GM18873 (cell line): ENCODE results near the gene LGALS16.
"Not testable (repeated sequence)": the region's sequence is repeated elsewhere in the genome, so short reads cannot be mapped to it uniquely, and the experiment has no call there.

Experiments used
- ATAC-seq: cut with Tn5 transposase; IDR thresholded peaks from one replicate; pipeline ENCODE4 v1.9.1; 2021; ENCODE audit warnings: mild to moderate bottlenecking, moderate library complexity, moderate number of reproducible peaks; ENCODE audit not compliant: unreplicated experiment, low FRiP score

Gene LGALS16

GRCh38 chr19:39655613-39656012, at the start of gene LGALS16:
Gene LGALS16 (plus strand): TSS chr19:39655913. CDS start chr19:39655962, 49 bp downstream.
- ATAC-seq, result no peak

- ATAC-seq, result no peak
Measured at GRCh38 chr19:39607021-39607420, 48.7 kb upstream of the LGALS16 start.

GRCh38 chr19:39607561-39607960, 48.2 kb upstream of the LGALS16 start:
- no peak for ATAC-seq

DNA sequence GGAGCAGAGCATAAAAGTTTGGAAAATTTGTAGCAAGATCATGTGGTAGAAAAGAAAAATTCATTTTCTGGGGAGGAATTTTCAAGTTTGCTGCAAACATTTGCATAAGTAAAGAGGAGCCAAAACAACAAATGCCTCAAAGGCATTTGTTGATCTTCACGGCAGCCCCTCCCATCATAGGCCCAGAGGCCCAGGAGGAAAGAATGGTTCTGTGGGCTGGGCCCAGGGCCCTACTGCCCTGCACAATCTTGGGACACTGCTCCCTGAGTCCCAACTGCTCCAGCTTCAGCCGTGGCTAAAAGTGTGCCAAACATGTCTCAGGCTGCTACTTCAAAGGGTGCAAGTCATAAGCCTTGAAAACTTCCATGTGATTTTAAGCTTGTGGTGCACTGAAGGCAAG, 42.1 kb upstream of the LGALS16 start:
- ATAC-seq, result no peak

DNA sequence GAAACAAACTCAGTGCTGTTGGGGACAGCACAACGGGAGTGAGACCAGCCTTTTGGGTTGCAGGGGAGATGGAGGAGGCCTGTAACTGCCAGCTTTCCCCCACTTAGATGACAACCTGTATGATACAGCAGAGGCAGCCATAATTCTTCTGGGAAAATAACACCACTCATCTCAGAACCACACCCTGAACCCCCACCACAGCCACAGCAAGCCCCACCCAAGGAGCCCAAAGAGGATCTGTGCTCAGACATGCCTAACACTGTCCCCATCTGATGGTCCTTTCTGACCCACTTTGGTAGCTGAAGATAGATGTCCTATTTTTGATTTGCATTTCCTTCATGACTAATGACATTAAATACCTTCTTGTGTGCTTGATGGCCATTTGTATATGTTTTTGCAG, 38.0 kb upstream of the LGALS16 start:
- ATAC-seq, result no peak

DNA sequence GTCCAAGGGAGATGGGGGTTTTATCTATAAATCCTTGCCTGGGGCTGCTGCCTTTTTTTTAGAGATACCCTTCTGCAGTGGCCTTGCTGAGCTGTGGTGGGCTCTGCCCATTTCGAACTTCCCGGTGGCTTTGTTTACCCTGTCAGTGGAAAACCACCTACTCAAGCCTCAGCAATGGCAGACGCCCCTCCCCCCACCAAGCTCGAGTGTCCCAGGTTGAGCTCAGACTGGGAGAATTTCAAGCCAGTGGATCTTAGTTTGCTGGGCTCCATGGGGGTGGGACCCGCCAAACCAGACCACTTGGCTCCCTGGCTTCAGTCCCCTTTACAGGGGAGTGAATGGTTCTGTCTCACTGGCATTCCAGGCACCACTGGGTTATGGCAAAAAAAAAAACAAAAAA, 31.8 kb upstream of the LGALS16 start:
- ATAC-seq, result no peak

DNA sequence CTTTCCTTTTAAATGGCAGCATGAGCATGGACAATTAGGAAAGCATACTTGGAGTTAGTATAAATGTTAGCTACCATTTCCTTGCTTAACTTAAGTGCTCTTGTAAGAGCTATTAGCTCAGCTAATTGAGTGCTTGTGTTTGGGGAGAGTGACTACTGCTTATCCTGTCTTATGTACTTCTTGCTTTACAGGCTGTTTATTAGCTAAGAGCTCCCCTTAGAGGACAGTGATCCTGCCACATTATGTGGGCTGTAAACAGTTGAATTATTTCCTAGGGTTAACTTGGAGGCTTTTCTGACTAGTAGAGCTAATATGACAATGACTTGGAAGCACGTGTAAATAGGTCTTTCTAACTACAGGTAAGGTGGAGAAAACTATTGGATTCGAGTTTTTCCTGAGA, 28.1 kb upstream of the LGALS16 start:
- ATAC-seq, result not testable (repeated sequence)

DNA sequence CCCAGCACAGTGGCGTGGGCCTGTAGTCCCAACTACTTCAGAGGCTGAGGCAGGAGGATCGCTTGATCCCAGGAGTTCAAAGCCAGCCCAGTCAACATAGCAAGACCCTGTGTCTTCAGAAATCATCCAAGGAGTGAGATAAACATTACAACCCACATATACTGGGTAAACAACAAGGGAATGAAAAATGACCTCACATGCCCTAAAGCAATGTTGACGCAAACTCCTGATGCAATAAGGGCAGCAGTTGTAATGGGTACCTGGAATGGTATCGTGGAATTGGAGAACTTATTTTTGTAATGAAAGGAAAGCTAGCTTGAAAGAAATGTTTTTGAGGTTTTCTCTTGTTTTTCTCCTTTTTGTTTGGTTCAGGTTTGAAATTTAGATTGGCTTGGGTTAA, 24.5 kb upstream of the LGALS16 start:
- no peak for ATAC-seq

DNA sequence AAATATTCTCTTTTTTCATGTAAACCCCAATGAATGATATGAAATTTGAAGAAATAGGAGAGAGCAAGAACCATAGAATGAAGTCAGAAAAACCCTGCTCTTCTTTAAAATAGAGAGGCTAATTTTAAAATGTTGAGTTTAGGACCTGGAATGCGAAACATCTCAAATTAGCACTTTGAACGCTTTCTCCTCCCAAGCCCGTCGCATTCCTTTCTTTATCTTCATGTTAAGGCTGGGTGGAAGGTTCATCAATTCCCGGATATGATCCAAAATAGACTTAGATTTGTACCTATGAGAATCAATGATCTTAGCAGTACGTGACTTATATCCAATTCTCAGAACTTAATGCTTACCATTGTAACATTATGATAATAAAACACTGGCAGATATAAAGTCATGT, 24.1 kb upstream of the LGALS16 start:
- ATAC-seq, result no peak

DNA sequence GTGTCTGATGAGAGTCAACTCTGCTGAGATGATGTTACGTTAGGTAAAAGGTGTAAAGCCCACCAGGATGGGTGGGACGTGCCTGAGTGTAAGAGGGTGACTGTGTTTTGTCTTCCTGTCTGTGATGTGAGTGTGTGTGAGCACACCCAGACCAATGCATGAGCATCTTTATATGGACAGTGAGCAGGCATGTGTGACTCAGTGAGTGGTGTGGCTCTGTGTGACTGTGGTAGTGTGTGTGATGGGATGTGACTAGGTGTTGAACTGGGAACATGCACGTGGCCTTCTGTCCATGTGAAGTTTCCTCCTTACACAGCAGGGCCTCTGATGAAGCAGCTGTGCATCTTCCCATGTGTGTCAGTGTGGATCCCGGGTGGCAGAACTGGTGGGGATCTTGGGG, 17.8 kb upstream of the LGALS16 start:
- no peak for ATAC-seq

DNA sequence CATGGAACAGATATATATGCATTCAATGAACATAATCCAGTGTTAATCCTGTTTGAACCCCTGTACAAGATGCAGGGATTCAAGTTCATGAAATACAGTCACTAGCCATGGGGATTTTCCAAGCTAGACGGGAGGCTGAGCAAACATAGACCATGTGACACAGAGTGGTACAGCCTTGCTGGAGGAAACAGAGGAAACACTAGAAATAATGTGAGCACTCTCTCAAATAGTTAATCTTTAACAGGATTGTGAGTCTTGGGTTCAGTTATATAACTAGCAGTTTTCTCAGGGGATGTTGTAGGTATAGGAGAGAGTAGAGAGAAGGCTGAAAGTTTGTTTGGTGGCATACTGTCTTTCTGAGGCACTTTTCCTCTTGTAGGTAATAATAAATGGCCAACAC, 13.9 kb upstream of the LGALS16 start:
- ATAC-seq, result no peak

DNA sequence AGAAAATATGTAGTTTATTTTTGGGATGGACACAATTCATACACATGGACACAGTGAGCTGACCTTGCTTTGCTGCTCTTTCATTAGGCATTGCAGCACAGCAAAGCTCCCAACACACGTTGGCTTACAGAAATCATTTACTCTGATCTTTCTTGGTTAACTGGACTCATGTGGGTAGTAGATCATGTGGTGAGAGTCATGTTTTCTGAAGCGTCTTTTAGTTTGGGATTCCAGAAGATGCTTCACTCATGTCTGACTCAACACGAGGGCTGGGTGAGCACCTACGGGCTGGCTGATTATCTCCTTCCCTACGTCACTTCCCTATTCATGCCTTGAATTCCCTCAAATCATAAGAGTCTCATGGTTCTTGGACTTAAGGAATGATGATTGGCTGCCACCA, 12.1 kb upstream of the LGALS16 start:
- no peak for ATAC-seq

DNA sequence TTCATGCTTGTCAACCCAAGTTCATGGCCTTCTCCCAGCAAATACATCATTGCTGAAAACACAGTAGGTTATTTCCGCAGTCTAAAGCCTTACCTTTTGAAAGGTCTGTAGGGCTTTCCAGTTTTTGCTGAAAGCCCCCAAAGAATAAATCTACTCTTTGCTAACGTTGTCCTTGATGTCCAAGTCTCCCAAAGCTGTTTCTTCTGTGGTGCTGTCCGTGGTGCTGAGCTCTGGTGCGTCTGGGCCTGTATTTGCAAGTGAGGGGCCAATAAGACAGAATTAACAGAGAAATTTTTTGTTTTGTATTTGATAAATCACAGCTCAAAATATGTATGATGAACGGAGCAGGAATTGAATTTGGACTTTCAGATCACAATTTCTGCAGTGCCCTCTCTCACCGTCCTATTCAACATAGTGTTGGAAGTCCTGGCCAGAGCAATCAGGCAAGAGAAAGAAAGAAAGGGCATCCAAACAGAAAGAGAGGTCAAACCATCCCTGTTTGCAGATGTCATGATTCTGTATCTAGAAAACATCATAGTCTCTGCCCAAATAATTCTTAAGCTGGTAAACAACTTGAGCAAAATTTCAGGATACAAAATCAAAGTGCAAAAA, 9.8 kb upstream of the LGALS16 start:
- ATAC-seq, result no peak

- ATAC-seq, result no peak
Measured at GRCh38 chr19:39647918-39648317, 7.8 kb upstream of the LGALS16 start.

- no peak for ATAC-seq
Measured at GRCh38 chr19:39659791-39660190, 4.1 kb downstream of the LGALS16 start.

- ATAC-seq, result no peak
Measured at GRCh38 chr19:39660661-39661060, 4.9 kb downstream of the LGALS16 start.

DNA sequence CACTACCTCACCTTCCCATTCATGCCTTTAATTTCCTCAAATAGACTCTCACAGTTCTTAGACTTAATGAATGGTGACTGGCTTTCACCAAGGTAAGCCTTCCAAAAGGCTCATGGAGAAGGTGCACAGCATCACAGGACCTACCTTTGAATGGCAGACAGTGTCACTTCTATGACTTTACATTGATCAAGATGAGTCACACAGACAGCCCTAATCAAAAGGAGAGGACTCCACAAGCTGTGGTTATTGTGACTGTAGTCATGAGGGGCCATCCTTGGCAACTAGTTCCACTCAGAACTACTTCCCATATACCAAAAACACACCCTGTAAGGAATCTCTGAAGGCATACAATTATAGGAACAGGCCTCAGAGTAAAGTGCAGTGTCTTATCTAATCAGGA, 5.9 kb downstream of the LGALS16 start:
- ATAC-seq, result no peak

DNA sequence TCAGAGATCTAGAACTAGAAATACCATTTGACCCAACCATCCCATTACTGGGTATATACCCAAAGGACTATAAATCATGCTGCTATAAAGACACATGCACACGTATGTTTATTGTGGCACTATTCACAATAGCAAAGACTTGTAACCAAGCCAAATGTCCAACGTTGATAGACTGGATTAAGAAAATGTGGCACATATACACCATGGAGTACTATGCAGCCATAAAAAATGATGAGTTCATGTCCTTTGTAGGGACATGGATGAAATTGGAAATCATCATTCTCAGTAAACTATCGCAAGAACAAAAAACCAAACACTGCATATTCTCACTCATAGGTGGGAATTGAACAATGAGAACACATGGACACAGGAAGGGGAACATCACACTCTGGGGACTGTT, 14.1 kb downstream of the LGALS16 start:
- ATAC-seq, result not testable (repeated sequence)

GRCh38 chr19:39670998-39671397, 15.3 kb downstream of the LGALS16 start:
- no peak for ATAC-seq

DNA sequence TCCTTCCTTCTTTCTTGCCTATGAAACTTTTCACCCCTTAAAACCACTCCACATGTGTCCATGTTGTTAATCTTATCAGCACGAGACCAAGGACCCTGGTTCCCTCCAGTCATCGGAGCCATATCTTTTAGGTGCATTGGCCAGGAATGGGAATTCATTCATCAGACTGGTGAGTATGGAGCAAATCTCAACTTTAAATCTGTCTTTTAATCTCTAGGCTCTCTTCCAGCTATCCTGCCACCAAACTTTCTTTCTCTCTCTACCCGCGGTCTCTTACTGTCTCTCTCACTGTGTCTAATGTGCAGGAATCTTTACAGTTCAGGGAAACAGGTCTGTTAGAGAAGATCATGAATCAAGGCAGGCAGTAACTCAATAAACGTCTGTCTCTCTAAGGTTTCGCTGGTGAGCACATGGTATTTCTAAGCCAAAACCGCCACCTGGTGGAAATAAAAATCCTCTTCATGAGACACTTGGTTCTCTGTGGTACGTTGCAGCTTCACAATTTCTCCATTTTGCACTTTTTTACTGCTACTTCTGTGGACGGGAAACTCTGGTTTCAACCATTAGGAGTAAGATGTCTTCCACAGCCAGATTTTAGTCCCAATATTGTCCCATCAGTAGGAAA, 16.1 kb downstream of the LGALS16 start:
- ATAC-seq, result no peak

DNA sequence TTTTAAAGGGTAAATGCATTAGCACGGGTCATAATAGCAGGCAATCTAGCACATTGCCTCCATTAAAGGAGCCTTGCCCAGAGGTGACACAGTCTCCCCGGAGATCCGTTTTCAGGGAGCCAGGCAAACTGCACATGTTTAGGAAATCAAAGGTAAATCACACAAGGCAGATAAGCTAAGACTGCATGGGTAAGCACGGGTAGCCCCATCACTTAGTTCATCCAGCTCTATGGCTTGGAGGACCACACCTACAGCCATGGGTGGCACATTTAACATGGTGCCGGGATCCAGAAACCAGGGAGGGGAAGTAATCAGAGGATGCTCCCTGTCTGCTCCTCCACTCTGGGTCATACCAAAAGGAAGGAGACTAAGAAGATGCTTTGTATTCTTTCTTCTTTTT, 16.8 kb downstream of the LGALS16 start:
- ATAC-seq, result no peak

DNA sequence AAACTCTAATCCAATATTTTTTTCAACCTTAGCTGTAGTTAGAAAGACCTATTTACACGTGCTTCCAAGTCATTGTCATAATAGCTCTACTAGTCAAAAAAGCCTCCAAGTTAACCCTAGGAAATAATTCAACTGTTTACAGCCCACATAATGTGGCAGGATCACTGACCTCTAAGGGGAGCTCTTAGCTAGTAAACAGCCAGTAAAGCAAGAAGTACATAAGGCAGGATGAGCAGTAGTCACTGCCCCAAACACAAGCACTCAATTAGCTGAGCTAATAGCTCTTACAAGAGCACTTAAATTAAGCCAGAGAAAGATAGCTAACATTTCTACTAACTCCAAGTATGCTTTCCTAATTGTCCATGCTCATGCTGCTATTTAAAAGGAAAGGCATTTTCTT, 18.1 kb downstream of the LGALS16 start:
- not testable (repeated sequence) for ATAC-seq

- no peak for ATAC-seq
Measured at GRCh38 chr19:39676004-39676403, 20.3 kb downstream of the LGALS16 start.
